ENCODE results near the gene SPATA31A3.
"Not testable (repeated sequence)": the region's sequence is repeated elsewhere in the genome, so short reads cannot be mapped to it uniquely, and the experiment has no call there.

SPATA31A3 gene

DNA sequence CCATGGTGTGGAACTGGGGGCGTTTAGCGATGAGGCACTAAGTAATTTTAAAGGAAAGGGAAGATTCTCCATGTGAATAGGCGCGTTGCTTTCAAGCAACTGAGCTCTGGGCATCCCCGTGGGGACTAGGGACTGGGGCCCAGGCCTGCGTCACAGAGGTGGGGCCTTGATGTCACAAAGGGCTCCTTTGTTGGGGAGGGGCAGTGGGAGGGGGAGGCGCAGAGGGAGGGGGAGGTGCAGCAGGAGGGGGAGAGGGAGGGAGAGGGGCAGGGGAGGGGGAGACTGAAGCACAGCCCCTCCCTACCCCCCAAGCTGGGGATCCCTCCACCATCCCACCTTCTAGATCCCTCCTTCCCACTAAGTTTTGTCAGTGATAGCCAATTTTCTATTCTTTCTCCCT lies at the start of gene SPATA31A3:
TSS of gene SPATA31A3 (minus strand) at position 101 of the 400 bp plus-strand sequence. CDS start at position 72, 29 bp downstream.
- not testable (repeated sequence) for TF ChIP-seq GATA2, GATA3 (IDR thresholded peaks at IDR 0.05; ENCODE audit: low read depth, low read length)

Measured in SH-SY5Y (cell line).